GM12864 (cell line): ENCODE data around the gene PPP1R1B.

Experiments used
- DNase-seq: peaks from one replicate; pipeline ENCODE4 v3.0.0-alpha.2; 2011; ENCODE audit warnings: low read depth
- H3K4me3 ChIP-seq: 2 replicates; pipeline ENCODE4 v1.5.1; 2011; ENCODE audit warnings: mild to moderate bottlenecking, low read depth, low read length, control low read depth
- TF ChIP-seq, protein P1 (sequence below): IDR thresholded peaks from 2 replicates; pipeline ENCODE4 v1.5.1; 2011; ENCODE audit warnings: low read depth, mild to moderate bottlenecking, moderate library complexity, low read length, control low read depth, inconsistent platforms; ENCODE audit errors: missing control alignments

Gene PPP1R1B

DNA sequence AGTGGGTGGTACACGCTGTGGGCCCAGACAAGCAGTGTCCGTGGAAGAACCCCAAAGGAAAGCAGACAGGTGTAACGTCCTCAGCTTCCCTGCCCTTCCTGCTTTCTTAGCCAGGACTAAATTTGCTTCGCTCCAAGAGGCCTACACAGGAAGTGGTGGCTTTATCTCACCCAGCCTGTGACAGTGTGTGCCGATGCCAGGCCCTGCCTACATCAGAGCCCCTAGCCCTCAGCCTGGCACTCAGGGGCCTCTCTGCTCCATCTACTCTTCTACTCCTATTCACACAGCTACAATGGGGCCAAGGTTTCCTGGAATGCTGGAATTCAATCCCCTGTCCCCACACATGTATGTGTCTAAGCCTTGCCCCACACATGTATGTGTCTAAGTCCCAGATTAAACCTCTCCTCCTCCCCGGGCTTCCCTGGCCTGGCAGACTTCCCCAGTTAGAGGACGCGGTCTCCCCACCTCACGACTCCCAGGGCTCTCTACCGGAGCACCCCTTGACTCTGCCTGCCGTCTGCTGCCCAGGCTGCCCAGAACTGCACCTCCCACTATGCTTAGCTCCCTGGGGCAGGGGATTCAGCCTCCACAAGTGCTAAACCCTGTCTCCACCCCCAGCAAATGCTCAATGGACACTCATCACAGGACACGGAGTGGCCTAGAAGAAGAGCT, 52.9 kb downstream of the PPP1R1B start:
- no peak for DNase-seq
- no peak overlapping the region for H3K4me3 ChIP-seq
- TF ChIP-seq, protein P1, sequence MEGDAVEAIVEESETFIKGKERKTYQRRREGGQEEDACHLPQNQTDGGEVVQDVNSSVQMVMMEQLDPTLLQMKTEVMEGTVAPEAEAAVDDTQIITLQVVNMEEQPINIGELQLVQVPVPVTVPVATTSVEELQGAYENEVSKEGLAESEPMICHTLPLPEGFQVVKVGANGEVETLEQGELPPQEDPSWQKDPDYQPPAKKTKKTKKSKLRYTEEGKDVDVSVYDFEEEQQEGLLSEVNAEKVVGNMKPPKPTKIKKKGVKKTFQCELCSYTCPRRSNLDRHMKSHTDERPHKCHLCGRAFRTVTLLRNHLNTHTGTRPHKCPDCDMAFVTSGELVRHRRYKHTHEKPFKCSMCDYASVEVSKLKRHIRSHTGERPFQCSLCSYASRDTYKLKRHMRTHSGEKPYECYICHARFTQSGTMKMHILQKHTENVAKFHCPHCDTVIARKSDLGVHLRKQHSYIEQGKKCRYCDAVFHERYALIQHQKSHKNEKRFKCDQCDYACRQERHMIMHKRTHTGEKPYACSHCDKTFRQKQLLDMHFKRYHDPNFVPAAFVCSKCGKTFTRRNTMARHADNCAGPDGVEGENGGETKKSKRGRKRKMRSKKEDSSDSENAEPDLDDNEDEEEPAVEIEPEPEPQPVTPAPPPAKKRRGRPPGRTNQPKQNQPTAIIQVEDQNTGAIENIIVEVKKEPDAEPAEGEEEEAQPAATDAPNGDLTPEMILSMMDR, result no peak

DNA sequence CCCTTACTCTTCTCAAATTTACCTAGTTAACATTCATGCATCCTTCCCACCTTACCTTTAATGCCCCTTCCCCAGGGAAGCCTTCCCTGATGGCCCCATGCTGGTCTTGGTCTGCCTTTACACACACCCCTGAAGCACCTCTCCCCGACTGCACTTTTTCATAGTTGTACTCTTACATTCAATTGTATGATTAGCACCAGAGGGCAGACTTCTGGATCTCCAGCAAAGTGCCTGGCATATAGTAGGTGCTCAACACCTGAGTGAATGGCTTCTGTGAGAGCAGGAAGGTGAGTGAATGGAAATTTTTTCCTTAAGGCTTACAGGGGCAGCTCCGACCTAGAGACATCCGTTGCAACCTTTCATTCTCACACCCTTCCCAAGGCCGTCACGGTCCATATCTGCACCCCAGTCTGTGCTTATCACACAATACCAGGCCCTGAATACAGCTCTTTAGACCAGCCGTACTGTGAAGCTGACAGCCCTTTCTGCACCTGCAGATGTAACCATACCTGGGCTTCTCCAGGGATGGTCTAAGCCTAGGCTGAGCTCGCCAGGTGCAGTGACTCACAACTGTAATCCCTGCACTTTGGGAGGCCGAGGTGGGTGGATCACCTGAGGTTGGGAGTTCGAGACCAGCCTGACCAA, 56.7 kb downstream of the PPP1R1B start:
- no peak overlapping the region for H3K4me3 ChIP-seq
- DNase-seq, result no peak
- TF ChIP-seq, protein P1, result no peak

DNA sequence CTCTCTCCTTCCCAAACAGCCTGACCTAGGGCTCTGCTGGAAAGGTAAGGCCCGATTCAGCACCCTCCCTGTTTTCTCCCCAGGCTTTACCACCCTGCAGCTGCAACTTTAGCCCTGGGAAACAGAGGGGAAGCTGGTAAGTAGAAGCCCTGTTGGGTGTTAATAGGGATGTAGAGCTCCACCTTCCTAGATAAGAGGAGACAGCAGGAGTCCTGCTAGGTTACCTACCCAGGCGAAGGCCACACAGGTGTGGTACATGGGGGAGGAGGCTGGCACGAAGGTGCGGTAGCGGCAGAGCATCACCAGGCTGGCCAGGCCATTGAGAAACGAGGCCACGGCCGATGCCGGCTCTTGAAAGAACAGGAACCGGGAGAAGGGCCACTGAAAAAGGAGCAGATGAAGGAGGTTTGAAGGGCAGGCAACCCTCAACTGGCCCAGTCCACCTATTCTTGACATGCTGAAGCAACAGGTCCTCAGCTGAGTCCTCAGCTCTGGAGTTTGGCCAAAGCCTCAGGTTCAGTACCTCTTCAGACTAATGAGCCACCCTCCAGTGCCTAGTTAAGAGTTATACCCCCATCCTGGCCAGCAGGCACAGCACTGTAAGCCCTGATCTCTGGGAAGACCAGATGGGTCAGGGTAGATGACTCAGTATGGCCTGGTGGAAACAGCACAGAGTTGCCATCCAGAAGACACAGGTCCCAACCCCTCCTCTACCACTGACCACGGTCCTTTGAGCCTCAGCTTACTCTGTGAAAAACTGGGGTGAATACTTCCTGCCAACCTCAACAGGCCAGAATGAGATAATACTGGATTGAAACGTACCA, 57.8 kb downstream of the PPP1R1B start:
- TF ChIP-seq, protein P1, result no peak
- DNase-seq, result no peak
- no peak overlapping the region for H3K4me3 ChIP-seq
